Stimulated activated CD8-positive, alpha-beta memory T cell treated with anti-CD3 and anti-CD28 coated beads, Interleukin-7, amount 100 ng/mL, for 4 hours (primary cell): ENCODE measurements around the gene PPL.
"Not testable (repeated sequence)": the region's sequence is repeated elsewhere in the genome, so short reads cannot be mapped to it uniquely, and the experiment has no call there.

Experiments
- DNase-seq, 2 donors: peaks; one replicate each; pipeline ENCODE4 v3.0.0-alpha.2; 2020; ENCODE audit warnings: low read depth in 2 of 2

Gene PPL

GRCh38 chr16:4936991-4937781 lies at the start of gene PPL:
PPL (minus strand) TSS chr16:4937148; CDS start chr16:4937045, 103 bp downstream.
- no peak for DNase-seq

GRCh38 chr16:4984174-4984990 lies 47.4 kb upstream of the PPL start:
- DNase-seq, result no peak

GRCh38 chr16:4982056-4982867 lies 45.3 kb upstream of the PPL start:
- no peak for DNase-seq

GRCh38 chr16:4981473-4981872 lies 44.5 kb upstream of the PPL start:
- DNase-seq, result no peak

- DNase-seq, result no peak
These were observed 43.7 kb upstream of the PPL start for GRCh38 chr16:4980691-4981090.

- no peak for DNase-seq
These were observed 43.0 kb upstream of the PPL start for GRCh38 chr16:4979736-4980660.

GRCh38 chr16:4979164-4979563 lies 42.2 kb upstream of the PPL start:
- DNase-seq, result no peak

- DNase-seq, result no peak
These were observed 39.7 kb upstream of the PPL start for GRCh38 chr16:4976611-4977145.

GRCh38 chr16:4976079-4976478 lies 39.1 kb upstream of the PPL start:
- DNase-seq, result no peak

- no peak for DNase-seq
These were observed 36.1 kb upstream of the PPL start for GRCh38 chr16:4972938-4973587.

- no peak for DNase-seq
These were observed 33.1 kb upstream of the PPL start for GRCh38 chr16:4970010-4970409.

- no peak for DNase-seq
These were observed 32.0 kb upstream of the PPL start for GRCh38 chr16:4968879-4969483.

- DNase-seq, result not testable (repeated sequence)
These were observed 31.3 kb upstream of the PPL start for GRCh38 chr16:4968278-4968677.

- no peak for DNase-seq
These were observed 29.9 kb upstream of the PPL start for GRCh38 chr16:4966736-4967453.

GRCh38 chr16:4963527-4963926 lies 26.6 kb upstream of the PPL start:
- DNase-seq, result not testable (repeated sequence)

- DNase-seq, result no peak
These were observed 25.8 kb upstream of the PPL start for GRCh38 chr16:4962716-4963115.

- DNase-seq, result no peak
These were observed 23.6 kb upstream of the PPL start for GRCh38 chr16:4960579-4960978.

- no peak for DNase-seq
These were observed 21.8 kb upstream of the PPL start for GRCh38 chr16:4958510-4959438.
